GM23248 (cell line): ENCODE measurements around the gene SIVA1. TPM values are rescaled to one million over a fixed set of nuclear protein-coding genes. Genes with fewer than 3 reads are reported as not detected.

Experiments
- DNase-seq: peaks from one replicate; pipeline ENCODE4 v3.0.0-alpha.2; 2015
- H2AFZ ChIP-seq: fragments of 200-600 bp; sonication (generic); 2 replicates; pipeline ENCODE4 v1.6.1; 2016; ENCODE audit warnings: antibody characterized with exemption
- H3F3A ChIP-seq: fragments of 200-600 bp; sonication (generic); 2 replicates; pipeline ENCODE4 v1.6.1; 2016; ENCODE audit warnings: mild to moderate bottlenecking, antibody characterized with exemption, mixed run types; ENCODE audit not compliant: insufficient read depth
- H3K27ac ChIP-seq: fragments of 200-600 bp; sonication (generic); 2 replicates; pipeline ENCODE4 v1.5.1; 2016; ENCODE audit warnings: mild to moderate bottlenecking
- H3K27me3 ChIP-seq: fragments of 200-600 bp; sonication (generic); replicated peaks from 2 replicates; pipeline ENCODE4 v1.6.1; 2016; ENCODE audit warnings: mild to moderate bottlenecking; ENCODE audit not compliant: insufficient read depth
- H3K36me3 ChIP-seq: fragments of 200-600 bp; sonication (generic); 2 replicates; pipeline ENCODE4 v1.6.1; 2016; ENCODE audit warnings: low read depth, mild to moderate bottlenecking
- H3K4me1 ChIP-seq: fragments of 200-600 bp; sonication (generic); 2 replicates; pipeline ENCODE4 v1.6.1; 2016; ENCODE audit warnings: mild to moderate bottlenecking; ENCODE audit not compliant: insufficient read depth
- H3K4me2 ChIP-seq: fragments of 200-600 bp; sonication (generic); one replicate; pipeline ENCODE4 v1.6.1; 2016; ENCODE audit warnings: mild to moderate bottlenecking; ENCODE audit not compliant: unreplicated experiment
- H3K4me3 ChIP-seq: fragments of 200-600 bp; sonication (generic); 2 replicates; pipeline ENCODE4 v1.5.1; 2016; ENCODE audit warnings: mild to moderate bottlenecking
- H3K79me2 ChIP-seq: fragments of 200-600 bp; sonication (generic); 2 replicates; pipeline ENCODE4 v1.6.1; 2016; ENCODE audit warnings: mild to moderate bottlenecking; ENCODE audit not compliant: insufficient read depth
- H3K9ac ChIP-seq: fragments of 200-600 bp; sonication (generic); 2 replicates; pipeline ENCODE4 v1.6.1; 2016; ENCODE audit warnings: mild to moderate bottlenecking
- H3K9me2 ChIP-seq: fragments of 200-600 bp; sonication (generic); 2 replicates; pipeline ENCODE4 v1.6.1; 2016; ENCODE audit warnings: mixed run types, mild to moderate bottlenecking, moderate library complexity; ENCODE audit not compliant: insufficient read depth
- H3K9me3 ChIP-seq: fragments of 200-600 bp; sonication (generic); one replicate; pipeline ENCODE4 v1.6.1; 2017; ENCODE audit warnings: low read depth
- H4K20me1 ChIP-seq: fragments of 200-600 bp; sonication (generic); 2 replicates; pipeline ENCODE4 v1.6.0; 2016; ENCODE audit not compliant: insufficient read depth
- EZH2 ChIP-seq: fragments of 200-600 bp; sonication (generic); IDR thresholded peaks from 2 replicates; pipeline ENCODE4 v1.6.1; 2018; ENCODE audit warnings: antibody characterized with exemption, mild to moderate bottlenecking; ENCODE audit not compliant: insufficient read depth, poor library complexity, severe bottlenecking
- EZH2phosphoT487 ChIP-seq: fragments of 200-600 bp; sonication (generic); IDR thresholded peaks from 2 replicates; pipeline ENCODE4 v1.6.1; 2018; ENCODE audit warnings: antibody characterized with exemption, moderate library complexity, mild to moderate bottlenecking, low read depth; ENCODE audit not compliant: insufficient read depth
- WGBS, 2 experiments: methylation state at CpG; one replicate each; pipeline ENCODE4 v1.1.6; 2015 to 2017; ENCODE audit warnings: low lambda C conversion rate in 2 of 2, low coverage in 1 of 2; ENCODE audit errors: missing lambda C conversion rate in 2 of 2; 5-methylcytosine and 5-hydroxymethylcytosine counted together
- in situ Hi-C: fragments of 300-500 bp; cut with MboI; formaldehyde crosslinking; loops from 2 replicates; pipeline ENCODE4 v1.15.0; 2020
- polyA plus RNA-seq: library from polyadenylated mRNA; unstranded; fragments of >200 nt; fragmentation: Nextera tagmentation; extraction: Ambion mirVana; gene quantifications from 2 replicates; pipeline ENCODE4 v1.2.1, GENCODE V29; 2016
- total RNA-seq: library from RNA; depleted of rRNA; stranded (reverse); fragments of >200 nt; shearing (Covaris generic); gene quantifications from 2 replicates; pipeline ENCODE4 v1.2.3, GENCODE V29; 2014

Gene SIVA1
- total and polyA plus RNA-seq, 2 experiments from 2014 or later = 132 to 174 TPM

DNA sequence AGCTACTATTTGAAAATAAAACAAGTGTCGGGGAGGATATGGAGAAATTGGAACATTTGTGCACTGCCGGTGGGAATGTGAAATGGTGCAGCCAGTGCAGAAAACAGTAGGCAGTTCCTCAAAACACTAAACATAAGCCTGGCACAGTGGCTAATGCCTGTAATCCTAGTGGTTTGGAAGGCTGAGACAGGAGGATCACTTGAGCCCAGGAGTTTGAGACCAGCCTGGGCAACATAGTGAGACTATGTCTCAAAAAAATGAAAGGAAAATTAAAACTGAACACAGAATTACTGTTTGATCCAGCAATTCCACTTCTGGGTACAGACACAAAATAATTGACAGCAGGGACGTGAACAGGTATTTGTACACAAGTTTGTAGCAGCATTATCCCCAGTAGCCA is 12.6 kb downstream of the SIVA1 start:
- Histone ChIP-seq H4K20me1 (no peaks in the 10 kb centered on the region), H3F3A (peaks cover 6% of the 10 kb centered on the region; the same call in 1 of the 2 replicates), H3K9me2 (no peaks in the 10 kb centered on the region), H3K79me2 (no peaks in the 10 kb centered on the region), H3K9ac (no peak overlapping the region), H3K36me3 (no peaks in the 10 kb centered on the region), H3K4me3 (no peak overlapping the region), H2AFZ (no peak overlapping the region), H3K9me3 (no peaks in the 10 kb centered on the region), H3K4me2 (no peak overlapping the region), H3K27ac (no peak overlapping the region), H3K4me1 (no peaks in the 10 kb centered on the region), H3K27me3 (no peaks in the 10 kb centered on the region)
- in situ Hi-C loops = no loop called here
- WGBS, 2 experiments = 94 to 97% methylated on average over 3 of the region's 3 CpGs
- no peak for TF ChIP-seq EZH2phosphoT487
- TF ChIP-seq EZH2 = no peak
- no peak for DNase-seq

- no peaks in the 10 kb centered on the region for H4K20me1 ChIP-seq
- TF ChIP-seq EZH2phosphoT487 = no peak
- TF ChIP-seq EZH2 = no peak
- H3F3A ChIP-seq = peaks cover 6% of the 10 kb centered on the region; the same call in 1 of the 2 replicates
- no peaks in the 10 kb centered on the region for H3K79me2 ChIP-seq
- H3K4me2 ChIP-seq = no peak overlapping the region
- no peaks in the 10 kb centered on the region for H3K9me3 ChIP-seq
- no peak for DNase-seq
- no peaks in the 10 kb centered on the region for H3K9me2 ChIP-seq
- H2AFZ ChIP-seq = no peak overlapping the region
- no peaks in the 10 kb centered on the region for H3K4me1 ChIP-seq
- no peak overlapping the region for H3K27ac ChIP-seq
- WGBS, 2 experiments = 97 to 99% methylated on average over 4 of the region's 4 CpGs
- in situ Hi-C loops = no loop called here
- no peaks in the 10 kb centered on the region for H3K27me3 ChIP-seq
- H3K4me3 ChIP-seq = no peak overlapping the region
- H3K36me3 ChIP-seq = peaks cover 5% of the 10 kb centered on the region; the same call in 1 of the 2 replicates
- no peak overlapping the region for H3K9ac ChIP-seq
These were observed 13.4 kb downstream of the SIVA1 start for GRCh38 chr14:104766256-104766862.

GRCh38 chr14:104766863-104767633 is 14.1 kb downstream of the SIVA1 start:
- Histone ChIP-seq H3K9ac (no peak overlapping the region), H3K27ac (no peak overlapping the region), H3K4me1 (no peaks in the 10 kb centered on the region), H3K9me2 (no peaks in the 10 kb centered on the region), H2AFZ (no peak overlapping the region), H3K27me3 (no peaks in the 10 kb centered on the region), H4K20me1 (no peaks in the 10 kb centered on the region), H3K4me2 (no peak overlapping the region), H3K9me3 (no peaks in the 10 kb centered on the region), H3K4me3 (no peak overlapping the region), H3F3A (peaks cover 6% of the 10 kb centered on the region; the same call in 1 of the 2 replicates), H3K36me3 (peaks cover 6% of the 10 kb centered on the region; the same call in 1 of the 2 replicates), H3K79me2 (no peaks in the 10 kb centered on the region)
- in situ Hi-C loops = no loop called here
- DNase-seq = no peak
- WGBS, 2 experiments = 92% methylated on average over 15 of the region's 15 CpGs
- TF ChIP-seq EZH2 = no peak
- TF ChIP-seq EZH2phosphoT487 = no peak

GRCh38 chr14:104767634-104767918 is 14.6 kb downstream of the SIVA1 start:
- no peak for DNase-seq
- H3K79me2 ChIP-seq = no peaks in the 10 kb centered on the region
- no peak overlapping the region for H2AFZ ChIP-seq
- no peaks in the 10 kb centered on the region for H3K27me3 ChIP-seq
- WGBS, 2 experiments = 71 to 73% methylated on average over 5 of the region's 5 CpGs
- in situ Hi-C loops = no loop called here
- no peak overlapping the region for H3K27ac ChIP-seq
- no peak overlapping the region for H3K9ac ChIP-seq
- no peaks in the 10 kb centered on the region for H3K9me2 ChIP-seq
- H3K4me2 ChIP-seq = no peak overlapping the region
- TF ChIP-seq EZH2 (no peak), EZH2phosphoT487 (no peak)
- H3K4me3 ChIP-seq = no peak overlapping the region
- peaks cover 6% of the 10 kb centered on the region; the same call in 1 of the 2 replicates for H3K36me3 ChIP-seq
- H3K4me1 ChIP-seq = no peaks in the 10 kb centered on the region
- H3K9me3 ChIP-seq = no peaks in the 10 kb centered on the region
- H3F3A ChIP-seq = peaks cover 6% of the 10 kb centered on the region; the same call in 1 of the 2 replicates
- no peaks in the 10 kb centered on the region for H4K20me1 ChIP-seq
